ENCODE measurements around the gene TTLL13.

TTLL13 gene

DNA sequence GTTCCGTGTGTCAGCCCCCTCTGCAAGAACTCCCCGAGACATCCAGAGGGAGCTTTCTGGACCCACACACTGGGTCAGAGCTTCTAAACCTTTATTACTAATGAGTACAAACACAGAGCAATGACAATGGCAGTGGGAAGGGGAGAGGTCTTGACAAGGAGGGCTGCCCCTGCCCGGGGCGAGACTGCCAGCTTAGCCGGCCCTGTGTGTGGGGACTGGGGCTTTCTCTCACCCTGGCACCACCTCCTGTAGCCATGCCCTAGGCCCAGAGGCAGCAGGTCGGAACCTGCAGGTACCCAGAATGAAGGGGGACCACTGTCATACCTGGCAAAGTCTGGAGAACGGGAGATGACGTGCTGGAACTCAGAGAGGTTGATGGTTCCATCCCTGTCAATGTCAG lies 18.7 kb upstream of the TTLL13 start:
- H3K79me2 ChIP-seq (ENCODE audit: low read length): peaks cover 11% of the 10 kb centered on the region
- no peaks in the 10 kb centered on the region for H3K9me2 ChIP-seq (replicated peaks; ENCODE audit: insufficient read depth, low read length)
- H3F3A ChIP-seq (ENCODE audit: insufficient read depth, low read length): peaks cover 18% of the 10 kb centered on the region
- H3K36me3 ChIP-seq (replicated peaks; ENCODE audit: insufficient read depth, low read length): peaks cover 9% of the 10 kb centered on the region; the same call in 1 of the 2 replicates
- H3K4me2 ChIP-seq (ENCODE audit: low read depth, low read length): no peak overlapping the region
- no peak for TF ChIP-seq EZH2phosphoT487 (IDR thresholded peaks at IDR 0.05; ENCODE audit: low read length)
- TF ChIP-seq EZH2 (optimal IDR thresholded peaks at IDR 0.05; ENCODE audit: low read depth, low read length): no peak
- TF ChIP-seq, protein P1, sequence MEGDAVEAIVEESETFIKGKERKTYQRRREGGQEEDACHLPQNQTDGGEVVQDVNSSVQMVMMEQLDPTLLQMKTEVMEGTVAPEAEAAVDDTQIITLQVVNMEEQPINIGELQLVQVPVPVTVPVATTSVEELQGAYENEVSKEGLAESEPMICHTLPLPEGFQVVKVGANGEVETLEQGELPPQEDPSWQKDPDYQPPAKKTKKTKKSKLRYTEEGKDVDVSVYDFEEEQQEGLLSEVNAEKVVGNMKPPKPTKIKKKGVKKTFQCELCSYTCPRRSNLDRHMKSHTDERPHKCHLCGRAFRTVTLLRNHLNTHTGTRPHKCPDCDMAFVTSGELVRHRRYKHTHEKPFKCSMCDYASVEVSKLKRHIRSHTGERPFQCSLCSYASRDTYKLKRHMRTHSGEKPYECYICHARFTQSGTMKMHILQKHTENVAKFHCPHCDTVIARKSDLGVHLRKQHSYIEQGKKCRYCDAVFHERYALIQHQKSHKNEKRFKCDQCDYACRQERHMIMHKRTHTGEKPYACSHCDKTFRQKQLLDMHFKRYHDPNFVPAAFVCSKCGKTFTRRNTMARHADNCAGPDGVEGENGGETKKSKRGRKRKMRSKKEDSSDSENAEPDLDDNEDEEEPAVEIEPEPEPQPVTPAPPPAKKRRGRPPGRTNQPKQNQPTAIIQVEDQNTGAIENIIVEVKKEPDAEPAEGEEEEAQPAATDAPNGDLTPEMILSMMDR (IDR thresholded peaks at IDR 0.05; ENCODE audit: low read length): no peak
- no peaks in the 10 kb centered on the region for H3K27me3 ChIP-seq (replicated peaks; ENCODE audit: insufficient read depth, low read length)
- no peak overlapping the region for H2AFZ ChIP-seq (ENCODE audit: low read length)
- H4K20me1 ChIP-seq (ENCODE audit: insufficient read depth, low read length): no peaks in the 10 kb centered on the region
- H3K9ac ChIP-seq (ENCODE audit: low read length): no peak overlapping the region
- H3K4me1 ChIP-seq (ENCODE audit: low read length): peaks cover 7% of the 10 kb centered on the region
- no peak overlapping the region for H3K27ac ChIP-seq (ENCODE audit: low read length)
- H3K4me3 ChIP-seq (ENCODE audit: low read length): no peak overlapping the region
- no peak for DNase-seq
- no peaks in the 10 kb centered on the region for H3K9me3 ChIP-seq (replicated peaks; ENCODE audit: insufficient read depth, low read length)

DNA sequence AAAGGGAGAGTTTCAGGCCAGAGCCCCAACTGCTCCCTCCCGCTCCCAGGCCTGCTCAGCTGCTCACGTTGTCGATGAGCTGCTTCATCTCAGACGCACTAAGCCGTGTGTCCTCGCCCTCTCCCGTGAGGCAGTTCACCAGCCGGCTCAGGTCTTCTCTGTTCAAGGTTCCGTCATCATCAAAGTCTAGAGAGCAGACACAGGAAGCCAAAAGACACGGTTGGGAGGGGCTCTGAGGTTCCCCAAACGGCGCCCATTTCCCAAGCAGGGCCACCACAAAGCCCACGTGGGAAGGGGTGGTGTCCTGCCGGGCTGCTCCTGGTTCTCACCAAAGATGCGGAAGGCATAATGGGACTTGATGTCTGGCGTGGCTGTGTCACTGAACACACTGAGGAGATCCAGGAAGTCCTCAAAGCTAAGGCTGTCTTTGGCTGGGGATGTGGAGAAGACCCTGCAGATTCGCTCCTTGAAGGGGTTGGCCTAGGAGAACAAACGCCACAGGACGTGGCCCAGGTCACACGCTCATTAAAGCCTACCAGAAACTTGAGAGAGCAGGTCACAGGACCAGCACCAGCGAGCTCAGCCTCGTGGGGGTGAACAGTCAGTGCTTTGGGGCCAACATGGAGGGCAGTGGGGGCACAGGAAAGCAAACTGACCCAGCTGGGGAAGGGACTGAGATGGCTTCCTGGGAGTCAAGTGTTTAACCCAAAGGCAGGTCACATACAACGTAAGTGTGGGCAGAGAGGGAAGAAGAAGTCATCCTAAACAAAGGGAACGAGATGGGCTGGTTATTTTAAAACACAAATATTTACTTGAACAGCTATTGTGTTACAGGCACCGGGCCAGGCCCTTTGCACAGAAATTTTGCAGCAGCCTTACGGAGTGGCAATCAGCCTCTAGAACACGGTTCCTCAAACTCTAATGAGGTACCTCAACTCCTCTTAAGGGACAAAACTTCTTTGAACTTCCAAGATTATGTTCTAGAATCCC lies 18.0 kb upstream of the TTLL13 start:
- no peaks in the 10 kb centered on the region for H3K9me3 ChIP-seq (replicated peaks; ENCODE audit: insufficient read depth, low read length)
- peaks cover 9% of the 10 kb centered on the region; the same call in 1 of the 2 replicates for H3K36me3 ChIP-seq (replicated peaks; ENCODE audit: insufficient read depth, low read length)
- peaks cover 11% of the 10 kb centered on the region for H3K79me2 ChIP-seq (ENCODE audit: low read length)
- H3K4me3 ChIP-seq (ENCODE audit: low read length): no peak overlapping the region
- DNase-seq: no peak
- H3K9ac ChIP-seq (ENCODE audit: low read length): no peak overlapping the region
- no peaks in the 10 kb centered on the region for H4K20me1 ChIP-seq (ENCODE audit: insufficient read depth, low read length)
- TF ChIP-seq EZH2phosphoT487 (IDR thresholded peaks at IDR 0.05; ENCODE audit: low read length): no peak
- H2AFZ ChIP-seq (ENCODE audit: low read length): no peak overlapping the region
- H3K27me3 ChIP-seq (replicated peaks; ENCODE audit: insufficient read depth, low read length): no peaks in the 10 kb centered on the region
- no peak overlapping the region for H3K27ac ChIP-seq (ENCODE audit: low read length)
- H3K9me2 ChIP-seq (replicated peaks; ENCODE audit: insufficient read depth, low read length): no peaks in the 10 kb centered on the region
- peak overlapping the region; percentile 91 for H3K4me2 ChIP-seq (ENCODE audit: low read depth, low read length)
- H3K4me1 ChIP-seq (ENCODE audit: low read length): peaks cover 7% of the 10 kb centered on the region
- peaks cover 18% of the 10 kb centered on the region for H3F3A ChIP-seq (ENCODE audit: insufficient read depth, low read length)

DNA sequence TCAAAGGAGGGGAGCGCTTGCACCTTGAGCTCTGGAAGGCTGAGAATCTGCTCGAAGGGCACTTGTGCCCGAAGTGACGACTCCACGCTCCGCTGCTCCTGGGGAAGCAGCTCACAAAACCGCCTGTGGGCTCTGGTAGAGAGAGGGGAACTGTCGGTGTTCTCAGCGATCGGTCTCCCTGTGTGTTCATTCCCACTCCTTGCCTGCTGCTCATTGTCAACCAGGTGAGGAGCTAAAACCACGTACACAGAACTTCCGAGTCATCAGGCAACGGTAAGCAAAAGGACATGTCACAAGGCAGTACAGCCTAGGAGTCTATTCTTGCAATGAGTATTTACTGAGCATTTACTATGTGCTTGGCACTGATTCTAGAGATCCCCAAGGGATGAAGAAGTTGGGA lies 17.2 kb upstream of the TTLL13 start:
- Histone ChIP-seq H3K9ac (ENCODE audit: low read length) (peak overlapping the region; percentile 81; the same call in 1 of the 2 replicates), H3K79me2 (ENCODE audit: low read length) (peaks cover 11% of the 10 kb centered on the region), H3F3A (ENCODE audit: insufficient read depth, low read length) (peaks cover 18% of the 10 kb centered on the region), H4K20me1 (ENCODE audit: insufficient read depth, low read length) (no peaks in the 10 kb centered on the region), H3K4me1 (ENCODE audit: low read length) (peaks cover 7% of the 10 kb centered on the region), H3K4me3 (ENCODE audit: low read length) (peak overlapping the region; percentile 93), H3K36me3 (replicated peaks; ENCODE audit: insufficient read depth, low read length) (peaks cover 9% of the 10 kb centered on the region; the same call in 1 of the 2 replicates), H3K27me3 (replicated peaks; ENCODE audit: insufficient read depth, low read length) (no peaks in the 10 kb centered on the region), H3K9me3 (replicated peaks; ENCODE audit: insufficient read depth, low read length) (no peaks in the 10 kb centered on the region), H3K9me2 (replicated peaks; ENCODE audit: insufficient read depth, low read length) (no peaks in the 10 kb centered on the region), H3K4me2 (ENCODE audit: low read depth, low read length) (peak overlapping the region; percentile 91), H3K27ac (ENCODE audit: low read length) (no peak overlapping the region), H2AFZ (ENCODE audit: low read length) (no peak overlapping the region)
- no peak for DNase-seq
- TF ChIP-seq, protein P1 (IDR thresholded peaks at IDR 0.05; ENCODE audit: low read length): no peak
- TF ChIP-seq EZH2phosphoT487 (IDR thresholded peaks at IDR 0.05; ENCODE audit: low read length): no peak
- TF ChIP-seq EZH2 (optimal IDR thresholded peaks at IDR 0.05; ENCODE audit: low read depth, low read length): no peak
